H1 (cell line): Measurements from ENCODE around the gene PACC1. TPM values are rescaled to one million over a fixed set of nuclear protein-coding genes. Genes with fewer than 3 reads are reported as not detected.

ENCODE experiments used
- CTCF ChIA-PET: fragments of 300-600 bp; sonication (Branson Sonifier 250); formaldehyde crosslinking; loops from one replicate; lab custom pipeline; 2021; ENCODE audit not compliant: partially characterized antibody; lab: Charles Lee
- POLR2A ChIA-PET: fragments of 300-600 bp; sonication (Branson Sonifier 250); formaldehyde crosslinking; loops from one replicate; lab custom pipeline; 2021; ENCODE audit warnings: inconsistent platforms; ENCODE audit not compliant: partially characterized antibody; lab: Charles Lee
- DNase-seq, 2 experiments: peaks; one replicate each; pipeline versions ENCODE4 v3.0.0 to v3.0.0-alpha.2; 2010 to 2022; ENCODE audit warnings: low spot score in 2 of 2, low read depth in 1 of 2, mixed read lengths in 1 of 2
- FAIRE-seq: peaks from 2 replicates; lab custom pipeline; 2011; peaks lifted over from hg19 to GRCh38; lab: Jason Lieb, UNC
- H2AFZ ChIP-seq: 2 replicates; pipeline ENCODE4 v1.8.1; 2012; ENCODE audit warnings: low read length, inconsistent platforms
- H2AK5ac ChIP-seq: 2 replicates; pipeline ENCODE4 v1.6.1; 2013; ENCODE audit warnings: low read depth, low read length
- H2BK120ac ChIP-seq: replicated peaks from 2 replicates; pipeline ENCODE3; 2013; ENCODE audit warnings: low read depth, low read length, inconsistent platforms
- H2BK12ac ChIP-seq: 2 replicates; pipeline ENCODE4 v1.6.1; 2013; ENCODE audit warnings: low read depth, low read length
- H2BK15ac ChIP-seq: 2 replicates; pipeline ENCODE4 v1.6.1; 2013; ENCODE audit warnings: low read length
- H2BK20ac ChIP-seq: 2 replicates; pipeline ENCODE4 v1.6.1; 2013; ENCODE audit warnings: low read length
- H2BK5ac ChIP-seq: 2 replicates; pipeline ENCODE4 v1.6.1; 2013; ENCODE audit warnings: low read depth, low read length
- H3K14ac ChIP-seq: 2 replicates; pipeline ENCODE4 v1.6.1; 2013; ENCODE audit warnings: inconsistent platforms; ENCODE audit not compliant: insufficient read length
- H3K18ac ChIP-seq: 2 replicates; pipeline ENCODE4 v1.6.1; 2013; ENCODE audit warnings: low read length; ENCODE audit errors: extremely low read depth
- H3K23ac ChIP-seq: 2 replicates; pipeline ENCODE4 v1.6.1; 2013; ENCODE audit warnings: inconsistent platforms; ENCODE audit not compliant: insufficient read length
- H3K23me2 ChIP-seq: 2 replicates; pipeline ENCODE4 v1.6.1; 2013; ENCODE audit warnings: low read depth, low read length
- H3K27ac ChIP-seq: 2 replicates; pipeline ENCODE4 v1.6.1; 2011; ENCODE audit warnings: low read depth, low read length, inconsistent platforms
- H3K27me3 ChIP-seq, 4 experiments: replicated peaks in 1 of 4; 1 replicate in 1 of 4; 2 replicates in 3 of 4; pipeline versions ENCODE4 v1.6.1 to v1.8.1; 2011 to 2013; ENCODE audit warnings: low read length in 3 of 4, mild to moderate bottlenecking in 3 of 4, inconsistent platforms in 2 of 4, mixed read lengths in 2 of 4, moderate library complexity in 1 of 4; ENCODE audit not compliant: control insufficient read depth in 3 of 4, insufficient read depth in 3 of 4; ENCODE audit errors: extremely low read depth in 1 of 4
- H3K36me3 ChIP-seq, 4 experiments: 2 replicates each; pipeline versions ENCODE4 v1.6.1 to v1.8.1; 2011 to 2013; ENCODE audit warnings: mild to moderate bottlenecking in 4 of 4, low read length in 3 of 4, moderate library complexity in 2 of 4, control low read depth in 1 of 4, inconsistent platforms in 1 of 4; ENCODE audit not compliant: insufficient read depth in 4 of 4, control insufficient read depth in 2 of 4
- H3K4ac ChIP-seq: replicated peaks from 2 replicates; pipeline ENCODE3; 2013; ENCODE audit warnings: low read length, low read depth, mixed read lengths, inconsistent platforms; ENCODE audit not compliant: insufficient read length
- H3K4me1 ChIP-seq, 4 experiments: replicated peaks in 1 of 4; 1 replicate in 1 of 4; 2 replicates in 3 of 4; pipeline versions ENCODE4 v1.6.1 to v1.8.1; 2011 to 2013; ENCODE audit warnings: low read length in 3 of 4, inconsistent platforms in 2 of 4, mixed read lengths in 1 of 4; ENCODE audit not compliant: insufficient read depth in 4 of 4, control insufficient read depth in 3 of 4
- H3K4me2 ChIP-seq, 2 experiments: 2 replicates each; pipeline versions ENCODE4 v1.6.1 to v1.8.1; 2011 to 2013; ENCODE audit warnings: low read depth in 2 of 2, low read length in 2 of 2, control low read depth in 1 of 2, inconsistent platforms in 1 of 2, mild to moderate bottlenecking in 1 of 2; ENCODE audit not compliant: insufficient read depth in 1 of 2
- H3K4me3 ChIP-seq, 4 experiments: fragments of 200-600, 300-600 bp in 1 of 4; sonication (generic), shearing (Covaris generic), sonication (Bioruptor Twin) in 1 of 4; 2 replicates each; pipeline versions ENCODE4 v1.5.1 to v1.8.1; 2011 to 2016; ENCODE audit warnings: low read length in 4 of 4, low read depth in 3 of 4, control low read depth in 2 of 4, inconsistent platforms in 2 of 4, mild to moderate bottlenecking in 2 of 4, mixed read lengths in 1 of 4, moderate library complexity in 1 of 4; ENCODE audit not compliant: insufficient read depth in 2 of 4; ENCODE audit errors: extremely low read depth in 1 of 4
- H3K56ac ChIP-seq: replicated peaks from 2 replicates; pipeline ENCODE3; 2013; ENCODE audit warnings: low read depth, mild to moderate bottlenecking, mixed read lengths, low read length, inconsistent platforms; ENCODE audit not compliant: insufficient read length
- H3K79me1 ChIP-seq: 2 replicates; pipeline ENCODE4 v1.6.1; 2013; ENCODE audit warnings: low read depth, low read length, control low read depth
- H3K79me2 ChIP-seq, 2 experiments: 2 replicates each; pipeline versions ENCODE4 v1.6.1 to v1.8.1; 2012 to 2013; ENCODE audit warnings: low read length in 2 of 2, mild to moderate bottlenecking in 2 of 2, inconsistent platforms in 1 of 2; ENCODE audit not compliant: insufficient read depth in 2 of 2, control insufficient read depth in 1 of 2
- H3K9ac ChIP-seq, 4 experiments: replicated peaks in 1 of 4; 1 replicate in 1 of 4; 2 replicates in 3 of 4; pipeline versions ENCODE4 v1.6.1 to v1.8.1; 2011 to 2013; ENCODE audit warnings: low read depth in 3 of 4, low read length in 3 of 4, control low read depth in 2 of 4, mild to moderate bottlenecking in 2 of 4, moderate library complexity in 2 of 4, inconsistent platforms in 1 of 4; ENCODE audit errors: extremely low read depth in 1 of 4
- H3K9me3 ChIP-seq, 2 experiments: 2 replicates each; pipeline versions ENCODE4 v1.6.1 to v1.8.1; 2012 to 2013; ENCODE audit warnings: mild to moderate bottlenecking in 2 of 2, moderate library complexity in 2 of 2, control low read depth in 1 of 2, inconsistent platforms in 1 of 2, low read depth in 1 of 2, low read length in 1 of 2, mixed read lengths in 1 of 2; ENCODE audit not compliant: insufficient read depth in 2 of 2
- H4K20me1 ChIP-seq, 2 experiments: replicated peaks in 1 of 2; 2 replicates each; pipeline versions ENCODE3 to v1.8.1; 2011 to 2013; ENCODE audit warnings: inconsistent platforms in 2 of 2, low read length in 2 of 2, mild to moderate bottlenecking in 1 of 2; ENCODE audit not compliant: insufficient read depth in 2 of 2, control insufficient read depth in 1 of 2
- H4K5ac ChIP-seq: 2 replicates; pipeline ENCODE4 v1.6.1; 2013; ENCODE audit warnings: low read length, low read depth, mixed read lengths, inconsistent platforms; ENCODE audit not compliant: insufficient read length
- H4K8ac ChIP-seq: 2 replicates; pipeline ENCODE4 v1.8.0; 2013; ENCODE audit warnings: mild to moderate bottlenecking, moderate library complexity, low read length, inconsistent platforms; ENCODE audit not compliant: insufficient read depth; ENCODE audit errors: extremely low read depth
- H4K91ac ChIP-seq: replicated peaks from 2 replicates; pipeline ENCODE3; 2013; ENCODE audit warnings: low read length, mixed read lengths, inconsistent platforms; ENCODE audit not compliant: insufficient read length
- BRCA1 ChIP-seq: IDR thresholded peaks from 2 replicates; pipeline ENCODE4 v1.6.1; 2012; ENCODE audit warnings: low read depth, low read length, improper control_type of control experiment
- CHD1 ChIP-seq: IDR thresholded peaks from 2 replicates; pipeline ENCODE4 v1.6.1; 2012; ENCODE audit warnings: low read depth, low read length, improper control_type of control experiment
- CTBP2 ChIP-seq: IDR thresholded peaks from 2 replicates; pipeline ENCODE4 v1.7.0; 2011; ENCODE audit warnings: borderline replicate concordance, mild to moderate bottlenecking, moderate library complexity, mixed read lengths, low read length; ENCODE audit not compliant: insufficient read depth, insufficient read length
- GABPA ChIP-seq: IDR thresholded peaks from 2 replicates; pipeline ENCODE4 v1.6.1; 2011; ENCODE audit warnings: mild to moderate bottlenecking, low read length, moderate library complexity, borderline replicate concordance; ENCODE audit not compliant: insufficient read depth
- KDM5A ChIP-seq: fragments of 200-600 bp; IDR thresholded peaks from 2 replicates; pipeline ENCODE4 v1.7.1; 2012; ENCODE audit warnings: mild to moderate bottlenecking, low read length, inconsistent platforms, mixed read lengths
- MAX ChIP-seq: IDR thresholded peaks from 2 replicates; pipeline ENCODE4 v1.6.1; 2012; ENCODE audit warnings: inconsistent platforms
- NANOG ChIP-seq: IDR thresholded peaks from 2 replicates; pipeline ENCODE4 v1.6.1; 2011; ENCODE audit warnings: low read length, low read depth, mild to moderate bottlenecking, inconsistent platforms; ENCODE audit not compliant: insufficient read depth, poor library complexity, severe bottlenecking
- RFX5 ChIP-seq: IDR thresholded peaks from 2 replicates; pipeline ENCODE4 v1.6.1; 2011; ENCODE audit warnings: low read depth, low read length, improper control_type of control experiment, borderline replicate concordance
- SIN3A ChIP-seq, 2 experiments: IDR thresholded peaks in 1 of 2; conservative IDR thresholded peaks in 1 of 2; 2 replicates each; pipeline ENCODE4 v1.6.1; 2011 to 2012; ENCODE audit warnings: low read length in 2 of 2, improper control_type of control experiment in 1 of 2, low read depth in 1 of 2, mild to moderate bottlenecking in 1 of 2
- SIX5 ChIP-seq: IDR thresholded peaks from 2 replicates; pipeline ENCODE4 v1.6.1; 2011; ENCODE audit warnings: mild to moderate bottlenecking, low read depth, low read length
- SP4 ChIP-seq: IDR thresholded peaks from 2 replicates; pipeline ENCODE4 v1.6.1; 2012; ENCODE audit warnings: low read length, inconsistent platforms
- TAF1 ChIP-seq: IDR thresholded peaks from 2 replicates; pipeline ENCODE4 v1.6.1; 2011; ENCODE audit warnings: mild to moderate bottlenecking, low read depth, low read length
- TAF7 ChIP-seq: optimal IDR thresholded peaks from 2 replicates; pipeline ENCODE3; 2011; ENCODE audit warnings: low read depth, mild to moderate bottlenecking, inconsistent platforms, low read length, moderate library complexity, borderline replicate concordance
- YY1 ChIP-seq: IDR thresholded peaks from 2 replicates; pipeline ENCODE4 v1.6.1; 2011; ENCODE audit warnings: low read depth, mild to moderate bottlenecking, low read length
- WGBS, 2 experiments: shearing (Covaris generic) in 1 of 2; methylation state at CpG; one replicate each; pipeline versions ENCODE4 v1.1.6 to v1.1.7; 2013 to 2015; ENCODE audit warnings: low lambda C conversion rate in 2 of 2, mixed read lengths in 2 of 2, inconsistent platforms in 1 of 2, low coverage in 1 of 2, missing lambda C conversion rate in 1 of 2; ENCODE audit not compliant: insufficient replicate concordance in 2 of 2, insufficient coverage in 1 of 2, insufficient read length in 1 of 2; ENCODE audit errors: extremely low coverage in 1 of 2, missing lambda C conversion rate in 1 of 2; 5-methylcytosine and 5-hydroxymethylcytosine counted together
- polyA plus RNA-seq, 7 experiments: library from polyadenylated mRNA; depleted of rRNA in 3 of 7; stranded (reverse) in 5 of 7; unstranded in 2 of 7; fragments of >200 nt in 5 of 7; fragments of 200-250 nt in 2 of 7; gene quantifications; 1 replicate in 5 of 7; 2 replicates in 1 of 7; 4 replicates in 1 of 7; pipeline versions ENCODE4 v1.2.1 to v1.2.3, GENCODE V29; 2011 to 2013; ENCODE audit warnings: missing spikeins in 2 of 7, mixed read lengths in 2 of 7
- total RNA-seq: library from RNA; stranded (reverse); fragmentation: NEBNext Ultra II Directional; extraction: Animal tissue kit (Norgen Biotek cat#: 25700); gene quantifications from 2 replicates; pipeline ENCODE4 v1.2.1, GENCODE V29; 2021

PACC1 gene
- total and polyA plus RNA-seq, 2 of the 8 experiments (the other 6 are each of a cell fraction or from before 2014, with no cell fraction given), result 18.8 to 23.5 TPM

DNA sequence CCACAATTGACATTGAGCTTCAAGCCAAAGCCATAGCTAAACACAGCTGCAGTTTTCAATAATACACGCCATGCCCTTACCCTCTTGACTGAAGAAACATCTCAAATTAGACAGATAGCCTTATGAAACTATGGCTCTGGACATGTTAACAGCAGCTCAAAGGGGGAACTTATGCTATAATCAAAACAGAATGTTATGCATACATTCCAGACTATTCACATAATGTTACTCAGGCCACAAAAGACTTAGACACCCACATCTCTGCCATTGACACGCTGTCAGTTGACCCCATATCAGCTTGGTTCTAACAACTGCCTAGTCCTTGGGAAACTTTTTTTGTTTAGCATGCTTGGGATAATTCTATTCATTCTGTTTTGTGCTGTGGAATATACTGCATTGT lies 15.7 kb upstream of the PACC1 start:
- Histone ChIP-seq H2BK15ac (no peak overlapping the region), H3K9ac (no peak overlapping the region), H3K4me1 (peaks cover 3 to 5% (median 3%) of the 10 kb centered on the region in 4 experiments; a peak in 3 of 7 replicates), H3K56ac (no peak overlapping the region), H3K23ac (no peak overlapping the region), H3K18ac (no peak overlapping the region), H4K20me1 (no peaks in the 10 kb centered on the region), H3K4me2 (no peak overlapping the region), H4K91ac (no peak overlapping the region), H3K27ac (no peak overlapping the region), H2AK5ac (no peak overlapping the region), H3K27me3 (no peaks in the 10 kb centered on the region; a peak in 2 of 7 replicates), H4K5ac (no peak overlapping the region), H2BK5ac (no peak overlapping the region), H3K79me2 (no peaks in the 10 kb centered on the region; a peak in 1 of 4 replicates), H3K4ac (no peak overlapping the region), H3K9me3 (no peaks in the 10 kb centered on the region), H2BK12ac (no peak overlapping the region), H2BK20ac (no peak overlapping the region), H3K14ac (no peak overlapping the region), H2AFZ (no peak overlapping the region), H3K36me3 (no peaks in the 10 kb centered on the region), H2BK120ac (no peak overlapping the region), H3K4me3 (no peak overlapping the region), H4K8ac (no peak overlapping the region), H3K23me2 (peaks cover 2% of the 10 kb centered on the region; the same call in 1 of the 2 replicates), H3K79me1 (no peaks in the 10 kb centered on the region; the same call in 1 of the 2 replicates)
- WGBS, 2 experiments, result 86% methylated on average over 2 of the region's 2 CpGs; no CpG with 5 or more reads in 1 of the 2 experiments
- FAIRE-seq (no peak), DNase-seq (no peak)
- ChIA-PET POLR2A (interaction anchor here (0.9 to 1.5 kb wide), 3 partner anchors 15 to 180 kb away, joined by 3 to 4 read pairs (median 4); partner anchors contain the start of genes ATF3 and PACC1), CTCF (interaction anchor here (0.5 to 7.8 kb wide), 2 partner anchors 24 to 25 kb away, joined by 5 to 71 read pairs; no protein-coding TSS in a partner anchor)
- TF ChIP-seq YY1, result no peak
- no peak for TF ChIP-seq BRCA1
- TF ChIP-seq SIN3A (conservative IDR thresholded peaks at IDR 0.05 in 1 of 2, IDR thresholded peaks at IDR 0.05 in 1 of 2; ENCODE audit: low read depth in 1 of 2, low read length in 2 of 2), result no peak
- TF ChIP-seq TAF1, result no peak
- TF ChIP-seq SP4, result no peak
- TF ChIP-seq TAF7, result no peak
- TF ChIP-seq NANOG, result no peak
- no peak for TF ChIP-seq GABPA
- no peak for TF ChIP-seq CTBP2
- TF ChIP-seq RFX5, result no peak
- TF ChIP-seq MAX, result no peak
- no peak for TF ChIP-seq SIX5
- TF ChIP-seq CHD1, result no peak
- TF ChIP-seq KDM5A, result no peak
